IMR-90 (cell line): ENCODE results near the gene KCNQ1. TPM values are rescaled to one million over a fixed set of nuclear protein-coding genes. Genes with fewer than 3 reads are reported as not detected.

ENCODE experiments used
- ATAC-seq: fragments of 200-7000 bp; cut with Tn5 transposase; 2 replicates; pipeline ENCODE4 v1.9.1; 2020; ENCODE audit warnings: low read depth, mild to moderate bottlenecking, moderate library complexity
- BruUV-seq: library from RNA; stranded (reverse); fragments of 400-500 nt; replicated peaks from 2 replicates; lab custom pipeline; 2021; lab: Mats Ljungman, UMichigan
- CTCF ChIA-PET: fragments of 300-600 bp; formaldehyde crosslinking; extraction: SDS; loops from one replicate; lab custom pipeline; 2021; ENCODE audit warnings: antibody characterized with exemption; lab: Yijun Ruan, JAX
- POLR2A ChIA-PET: fragments of 300-600 bp; sonication (Branson Sonifier 250); formaldehyde crosslinking; loops from one replicate; lab custom pipeline; 2022; ENCODE audit warnings: antibody characterized with exemption; ENCODE audit not compliant: unreplicated experiment; lab: Charles Lee
- DNase-seq: peaks from one replicate; pipeline ENCODE4 v3.0.0; 2013
- H2AFZ ChIP-seq: replicated peaks from 2 replicates; pipeline ENCODE3; 2013; ENCODE audit warnings: low read length, mild to moderate bottlenecking; ENCODE audit not compliant: poor library complexity
- H2AK5ac ChIP-seq: 2 replicates; pipeline ENCODE4 v1.6.1; 2013; ENCODE audit warnings: low read depth, low read length, inconsistent platforms
- H2AK9ac ChIP-seq: replicated peaks from 2 replicates; pipeline ENCODE3; 2013; ENCODE audit warnings: mild to moderate bottlenecking, low read depth, low read length, moderate library complexity; ENCODE audit not compliant: poor library complexity
- H2BK120ac ChIP-seq: 2 replicates; pipeline ENCODE4 v1.6.1; 2013; ENCODE audit warnings: low read depth, low read length, inconsistent platforms
- H2BK15ac ChIP-seq: 3 replicates; pipeline ENCODE4 v1.6.1; 2013; ENCODE audit warnings: low read depth, low read length, inconsistent platforms
- H2BK20ac ChIP-seq: 2 replicates; pipeline ENCODE4 v1.6.1; 2013; ENCODE audit warnings: low read depth, mild to moderate bottlenecking, inconsistent platforms, low read length, moderate library complexity
- H2BK5ac ChIP-seq: 2 replicates; pipeline ENCODE4 v1.6.1; 2013; ENCODE audit warnings: mild to moderate bottlenecking, low read depth, low read length, inconsistent platforms; ENCODE audit not compliant: poor library complexity, severe bottlenecking
- H3K14ac ChIP-seq: replicated peaks from 2 replicates; pipeline ENCODE4 v1.6.1; 2013; ENCODE audit warnings: low read depth, low read length, inconsistent platforms
- H3K18ac ChIP-seq: 2 replicates; pipeline ENCODE4 v1.6.1; 2013; ENCODE audit warnings: low read depth, low read length, control low read depth
- H3K23ac ChIP-seq: 2 replicates; pipeline ENCODE4 v1.6.1; 2013; ENCODE audit warnings: low read depth, low read length, inconsistent platforms
- H3K27ac ChIP-seq: 2 replicates; pipeline ENCODE4 v1.5.1; 2013; ENCODE audit warnings: mild to moderate bottlenecking, control low read depth, low read length; ENCODE audit not compliant: insufficient read depth
- H3K27me3 ChIP-seq: 2 replicates; pipeline ENCODE4 v1.6.1; 2013; ENCODE audit warnings: low read length; ENCODE audit not compliant: control insufficient read depth, insufficient read depth
- H3K36me3 ChIP-seq: 2 replicates; pipeline ENCODE4 v1.6.1; 2013; ENCODE audit warnings: low read length, mixed read lengths; ENCODE audit not compliant: control insufficient read depth, insufficient read depth
- H3K4ac ChIP-seq: 2 replicates; pipeline ENCODE4 v1.6.1; 2013; ENCODE audit warnings: low read depth, low read length, inconsistent platforms
- H3K4me1 ChIP-seq: 2 replicates; pipeline ENCODE4 v1.6.1; 2013; ENCODE audit warnings: low read length, mixed read lengths; ENCODE audit not compliant: control insufficient read depth, insufficient read depth
- H3K4me2 ChIP-seq: 2 replicates; pipeline ENCODE4 v1.6.1; 2013; ENCODE audit warnings: low read depth, mild to moderate bottlenecking, control low read depth, low read length, moderate library complexity
- H3K4me3 ChIP-seq: 2 replicates; pipeline ENCODE4 v1.5.1; 2013; ENCODE audit warnings: low read depth, mild to moderate bottlenecking, control low read depth, low read length, moderate library complexity; ENCODE audit not compliant: insufficient read depth
- H3K56ac ChIP-seq: 2 replicates; pipeline ENCODE4 v1.6.1; 2013; ENCODE audit warnings: low read length, inconsistent platforms; ENCODE audit not compliant: insufficient read depth; ENCODE audit errors: extremely low read depth
- H3K79me1 ChIP-seq, 2 experiments: 2 replicates each; pipeline ENCODE4 v1.6.1; 2013; ENCODE audit warnings: low read length in 2 of 2, inconsistent platforms in 1 of 2, low read depth in 1 of 2
- H3K9ac ChIP-seq: 2 replicates; pipeline ENCODE4 v1.6.1; 2013; ENCODE audit warnings: low read depth, low read length, control low read depth
- H3K9me1 ChIP-seq: 2 replicates; pipeline ENCODE4 v1.6.1; 2013; ENCODE audit warnings: low read length, inconsistent platforms; ENCODE audit not compliant: insufficient read depth
- H3K9me3 ChIP-seq: 2 replicates; pipeline ENCODE4 v1.6.1; 2013; ENCODE audit warnings: low read length; ENCODE audit not compliant: control insufficient read depth, insufficient read depth
- H4K20me1 ChIP-seq: 2 replicates; pipeline ENCODE4 v1.6.1; 2013; ENCODE audit warnings: low read length, inconsistent platforms; ENCODE audit not compliant: insufficient read depth
- H4K5ac ChIP-seq: 2 replicates; pipeline ENCODE4 v1.6.1; 2013; ENCODE audit warnings: mild to moderate bottlenecking, low read depth, low read length, control low read depth
- H4K8ac ChIP-seq, 2 experiments: 2 replicates each; pipeline ENCODE4 v1.6.1; 2013; ENCODE audit warnings: low read depth in 2 of 2, low read length in 2 of 2, control low read depth in 1 of 2, inconsistent platforms in 1 of 2
- H4K91ac ChIP-seq: 2 replicates; pipeline ENCODE4 v1.6.1; 2013; ENCODE audit warnings: low read depth, low read length, inconsistent platforms; ENCODE audit not compliant: insufficient read depth
- BHLHE40 ChIP-seq: fragments of 150-350 bp; IDR thresholded peaks from 2 replicates; pipeline ENCODE4 v1.6.1; 2016; ENCODE audit warnings: mild to moderate bottlenecking, low read depth, low read length
- CEBPB ChIP-seq: IDR thresholded peaks from 2 replicates; pipeline ENCODE4 v1.6.1; 2012; ENCODE audit warnings: low read depth, low read length, improper control_type of control experiment
- CHD1 ChIP-seq: IDR thresholded peaks from 2 replicates; pipeline ENCODE4 v1.6.1; 2012; ENCODE audit warnings: low read depth, low read length, improper control_type of control experiment
- CTCF ChIP-seq: conservative IDR thresholded peaks from 2 replicates; pipeline ENCODE4 v1.5.1; 2012; ENCODE audit warnings: mild to moderate bottlenecking, low read depth, low read length, improper control_type of control experiment
- FOS ChIP-seq: fragments of 150-350 bp; IDR thresholded peaks from 2 replicates; pipeline ENCODE4 v1.6.1; 2016; ENCODE audit warnings: low read depth, low read length
- MAFK ChIP-seq: IDR thresholded peaks from 2 replicates; pipeline ENCODE4 v1.6.1; 2012; ENCODE audit warnings: low read depth, low read length, improper control_type of control experiment
- MAZ ChIP-seq: IDR thresholded peaks from 2 replicates; pipeline ENCODE4 v1.6.1; 2012; ENCODE audit warnings: low read depth, mild to moderate bottlenecking, low read length, improper control_type of control experiment, moderate library complexity, borderline replicate concordance
- MXI1 ChIP-seq: IDR thresholded peaks from 2 replicates; pipeline ENCODE4 v1.6.1; 2012; ENCODE audit warnings: low read depth, mild to moderate bottlenecking, low read length, moderate library complexity, borderline replicate concordance
- NFE2L2 ChIP-seq: fragments of 150-350 bp; IDR thresholded peaks from 2 replicates; pipeline ENCODE4 v1.6.1; 2016; ENCODE audit warnings: low read depth, mild to moderate bottlenecking, low read length
- POLR2A ChIP-seq: IDR thresholded peaks from 2 replicates; pipeline ENCODE4 v1.6.1; 2012; ENCODE audit warnings: mild to moderate bottlenecking, low read depth, low read length
- RAD21 ChIP-seq: IDR thresholded peaks from 2 replicates; pipeline ENCODE4 v1.6.1; 2012; ENCODE audit warnings: low read length, improper control_type of control experiment
- RCOR1 ChIP-seq: IDR thresholded peaks from 2 replicates; pipeline ENCODE4 v1.6.1; 2012; ENCODE audit warnings: mild to moderate bottlenecking, low read length, improper control_type of control experiment; ENCODE audit not compliant: insufficient replicate concordance
- RFX5 ChIP-seq: IDR thresholded peaks from 2 replicates; pipeline ENCODE4 v1.8.0; 2012; ENCODE audit warnings: low read depth, mild to moderate bottlenecking, low read length, moderate library complexity
- WGBS, 2 experiments: methylation state at CpG; one replicate each; pipeline versions ENCODE4 v1.1.5 to v1.1.7; 2013; ENCODE audit warnings: missing lambda C conversion rate in 2 of 2; ENCODE audit not compliant: insufficient read length in 1 of 2; ENCODE audit errors: extremely low coverage in 2 of 2; 5-methylcytosine and 5-hydroxymethylcytosine counted together
- dilution Hi-C: fragments of 300-500 bp; cut with HindIII; formaldehyde crosslinking; loops from one replicate; pipeline ENCODE4 v1.14.3; 2018; ENCODE audit warnings: low sequenced_read_pairs; ENCODE audit not compliant: unreplicated experiment
- in situ Hi-C: fragments of 300-500 bp; cut with MboI; formaldehyde crosslinking; loops from 3 replicates; pipeline ENCODE4 v1.14.3; 2019; ENCODE audit warnings: low sequenced_read_pairs, inconsistent platforms, mixed read lengths
- intact Hi-C: fragments of 100-400 bp; cut with micrococcal nuclease; formaldehyde crosslinking; loops from 2 replicates; pipeline ENCODE4 v1.10.0; 2022
- polyA plus RNA-seq, 3 experiments: library from polyadenylated mRNA; depleted of rRNA; stranded (reverse); fragments of >200 nt; gene quantifications; 2 replicates each; pipeline ENCODE4 v1.2.3, GENCODE V29; 2012; ENCODE audit warnings: low replicate concordance in 1 of 3
- total RNA-seq: library from RNA; depleted of rRNA; stranded (reverse); fragments of >200 nt; gene quantifications from 2 replicates; pipeline ENCODE4 v1.2.3, GENCODE V29; 2012
- TF ChIP-seq, protein P1 (sequence below): fragments of 150-350 bp; IDR thresholded peaks from 2 replicates; pipeline ENCODE4 v1.6.1; 2017; ENCODE audit warnings: mild to moderate bottlenecking, antibody characterized with exemption, low read length, low read depth
- TF ChIP-seq, protein P2 (sequence below): fragments of 150-350 bp; IDR thresholded peaks from 2 replicates; pipeline ENCODE4 v1.6.1; 2016; ENCODE audit warnings: low read depth, mild to moderate bottlenecking, low read length, moderate library complexity, borderline replicate concordance

KCNQ1 gene
- total and polyA plus RNA-seq, 2 of the 4 experiments (the other 2 are of a cell fraction) = 0.07 TPM; not detected in 1

GRCh38 chr11:2609345-2609744 is 164.5 kb downstream of the KCNQ1 start:
- intact Hi-C loops = no loop called here
- no TSS peak for BruUV-seq

More at GRCh38 chr11:2609345-2609744, 164.5 kb downstream of the KCNQ1 start:
- Histone ChIP-seq H3K9me1 (no peaks in the 10 kb centered on the region), H2AK9ac (no peak overlapping the region), H3K18ac (no peak overlapping the region), H3K4ac (no peak overlapping the region), H2AK5ac (no peak overlapping the region), H2BK20ac (no peak overlapping the region), H3K4me3 (no peak overlapping the region), H4K91ac (no peak overlapping the region), H2AFZ (no peak overlapping the region), H3K4me1 (no peaks in the 10 kb centered on the region), H3K27ac (no peak overlapping the region), H2BK5ac (no peak overlapping the region), H4K20me1 (no peaks in the 10 kb centered on the region), H2BK15ac (no peak overlapping the region), H3K27me3 (peaks cover 6% of the 10 kb centered on the region), H3K36me3 (no peaks in the 10 kb centered on the region), H3K4me2 (no peak overlapping the region), H2BK120ac (no peak overlapping the region), H3K14ac (no peak overlapping the region), H3K9me3 (peaks cover 21% of the 10 kb centered on the region), H3K79me1 (no peaks in the 10 kb centered on the region), H4K8ac (no peak overlapping the region), H3K9ac (no peak overlapping the region), H3K23ac (no peak overlapping the region), H4K5ac (no peak overlapping the region), H3K56ac (no peak overlapping the region)
- CTCF ChIA-PET = no interaction called here
- ATAC-seq (no peak), DNase-seq (no peak)
- WGBS, 2 experiments = no CpG with 5 or more reads among the region's 2 CpGs
- dilution Hi-C loops (no loop called here), in situ Hi-C loops (no loop called here)
- POLR2A ChIA-PET = interaction anchor here (0.7 kb wide), 1 partner anchor 16 kb away, joined by 3 read pairs; no protein-coding TSS in a partner anchor
- TF ChIP-seq RCOR1 (no peak), CHD1 (no peak), CTCF (no peak), NFE2L2 (no peak), MXI1 (no peak), MAZ (no peak), CEBPB (no peak), RAD21 (no peak), FOS (no peak), BHLHE40 (no peak), POLR2A (no peak), RFX5 (no peak), MAFK (no peak)
- TF ChIP-seq, protein P1, sequence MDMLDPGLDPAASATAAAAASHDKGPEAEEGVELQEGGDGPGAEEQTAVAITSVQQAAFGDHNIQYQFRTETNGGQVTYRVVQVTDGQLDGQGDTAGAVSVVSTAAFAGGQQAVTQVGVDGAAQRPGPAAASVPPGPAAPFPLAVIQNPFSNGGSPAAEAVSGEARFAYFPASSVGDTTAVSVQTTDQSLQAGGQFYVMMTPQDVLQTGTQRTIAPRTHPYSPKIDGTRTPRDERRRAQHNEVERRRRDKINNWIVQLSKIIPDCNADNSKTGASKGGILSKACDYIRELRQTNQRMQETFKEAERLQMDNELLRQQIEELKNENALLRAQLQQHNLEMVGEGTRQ = no peak
- TF ChIP-seq, protein P2, sequence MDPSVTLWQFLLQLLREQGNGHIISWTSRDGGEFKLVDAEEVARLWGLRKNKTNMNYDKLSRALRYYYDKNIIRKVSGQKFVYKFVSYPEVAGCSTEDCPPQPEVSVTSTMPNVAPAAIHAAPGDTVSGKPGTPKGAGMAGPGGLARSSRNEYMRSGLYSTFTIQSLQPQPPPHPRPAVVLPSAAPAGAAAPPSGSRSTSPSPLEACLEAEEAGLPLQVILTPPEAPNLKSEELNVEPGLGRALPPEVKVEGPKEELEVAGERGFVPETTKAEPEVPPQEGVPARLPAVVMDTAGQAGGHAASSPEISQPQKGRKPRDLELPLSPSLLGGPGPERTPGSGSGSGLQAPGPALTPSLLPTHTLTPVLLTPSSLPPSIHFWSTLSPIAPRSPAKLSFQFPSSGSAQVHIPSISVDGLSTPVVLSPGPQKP = no peak
